HepG2 (cell line): ENCODE data around the gene KRTAP2-3. TPM values are rescaled to one million over a fixed set of nuclear protein-coding genes. Genes with fewer than 3 reads are reported as not detected.
"Not testable (repeated sequence)": the region's sequence is repeated elsewhere in the genome, so short reads cannot be mapped to it uniquely, and the experiment has no call there.

ENCODE experiments used
- ATAC-seq: fragments of 200-7000 bp; cut with Tn5 transposase; 3 replicates; pipeline ENCODE4 v1.9.1; 2020; ENCODE audit warnings: mild to moderate bottlenecking, moderate library complexity
- BruUV-seq: library from RNA; stranded (reverse); fragments of 400-500 nt; replicated peaks from 2 replicates; lab custom pipeline; 2021; lab: Mats Ljungman, UMichigan
- CTCF ChIA-PET: fragments of 300-600 bp; formaldehyde crosslinking; extraction: SDS; loops from one replicate; lab custom pipeline; 2021; ENCODE audit warnings: low total read pairs, inconsistent platforms, low intra/inter-chr PET ratio; lab: Yijun Ruan, JAX
- POLR2A ChIA-PET: fragments of 350-600 bp; sonication (Branson Sonifier 250); formaldehyde crosslinking; loops from one replicate; lab custom pipeline; 2020; ENCODE audit warnings: antibody characterized with exemption, inconsistent platforms; lab: Yijun Ruan, JAX
- DNase-seq: peaks from one replicate; pipeline ENCODE4 v3.0.0-alpha.2; 2015; ENCODE audit warnings: low spot score
- FAIRE-seq: peaks from 3 replicates; lab custom pipeline; 2011; peaks lifted over from hg19 to GRCh38; lab: Jason Lieb, UNC
- H2AFZ ChIP-seq: one replicate; pipeline ENCODE4 v1.6.1; 2011; ENCODE audit warnings: low read length, inconsistent platforms
- H3K27ac ChIP-seq: fragments of 300-600 bp; 3 replicates; pipeline ENCODE4 v1.8.0; 2011; ENCODE audit warnings: mixed run types, mild to moderate bottlenecking, mixed read lengths, low read length, inconsistent platforms; ENCODE audit not compliant: insufficient read depth; ENCODE audit errors: extremely low read length
- H3K27me3 ChIP-seq, 2 experiments: fragments of 200-600 bp in 1 of 2; 2 replicates in 1 of 2; 3 replicates in 1 of 2; pipeline versions ENCODE4 v1.6.0 to v1.8.0; 2011; ENCODE audit warnings: low read length in 2 of 2, mild to moderate bottlenecking in 2 of 2, moderate library complexity in 2 of 2, inconsistent platforms in 1 of 2; ENCODE audit not compliant: insufficient read depth in 2 of 2, control insufficient read depth in 1 of 2
- H3K36me3 ChIP-seq, 2 experiments: fragments of 200-600 bp in 1 of 2; replicated peaks in 1 of 2; 2 replicates in 1 of 2; 3 replicates in 1 of 2; pipeline versions ENCODE4 v1.5.1 to v1.8.0; 2011; ENCODE audit warnings: low read length in 2 of 2, inconsistent platforms in 1 of 2; ENCODE audit not compliant: insufficient read depth in 2 of 2, control insufficient read depth in 1 of 2
- H3K4me1 ChIP-seq: 2 replicates; pipeline ENCODE4 v1.5.1; 2012; ENCODE audit warnings: low read length, inconsistent platforms; ENCODE audit not compliant: insufficient read depth
- H3K4me2 ChIP-seq: 2 replicates; pipeline ENCODE4 v1.6.0; 2011; ENCODE audit warnings: low read depth, low read length, inconsistent platforms
- H3K4me3 ChIP-seq, 3 experiments: fragments of 200-600 bp in 1 of 3; sonication (generic), shearing (Covaris generic) in 1 of 3; replicated peaks in 1 of 3; 2 replicates each; pipeline ENCODE4 v1.5.1; 2011 to 2016; ENCODE audit warnings: low read length in 3 of 3, inconsistent platforms in 2 of 3, low read depth in 2 of 3, mild to moderate bottlenecking in 2 of 3, control low read depth in 1 of 3, mixed read lengths in 1 of 3; ENCODE audit not compliant: insufficient read depth in 1 of 3
- H3K79me2 ChIP-seq: one replicate; pipeline ENCODE4 v1.6.1; 2011; ENCODE audit warnings: low read length, inconsistent platforms; ENCODE audit not compliant: insufficient read depth
- H3K9ac ChIP-seq: 2 replicates; pipeline ENCODE4 v1.6.0; 2011; ENCODE audit warnings: mild to moderate bottlenecking, low read depth, low read length, inconsistent platforms; ENCODE audit not compliant: insufficient read depth
- H3K9me3 ChIP-seq: 2 replicates; pipeline ENCODE4 v1.5.1; 2012; ENCODE audit warnings: mild to moderate bottlenecking, low read length
- H4K20me1 ChIP-seq: 2 replicates; pipeline ENCODE4 v1.6.0; 2011; ENCODE audit warnings: inconsistent platforms, mild to moderate bottlenecking, low read length, moderate library complexity; ENCODE audit not compliant: insufficient read depth
- CEBPB ChIP-seq: IDR thresholded peaks from 2 replicates; pipeline ENCODE4 v1.6.1; 2011; ENCODE audit warnings: low read depth, low read length, improper control_type of control experiment, borderline replicate concordance
- CSRNP1 ChIP-seq: sonication (generic); formaldehyde crosslinking; IDR thresholded peaks from 2 replicates; pipeline ENCODE4 v1.8.1; 2023; ENCODE audit warnings: mild to moderate bottlenecking, missing genetic modification reagents
- FOSL1 ChIP-seq: sonication (generic); formaldehyde crosslinking; IDR thresholded peaks from 2 replicates; pipeline ENCODE4 v1.9.0; 2021; ENCODE audit warnings: missing genetic modification reagents, borderline replicate concordance
- FUBP1 ChIP-seq: sonication (generic); formaldehyde crosslinking; IDR thresholded peaks from 2 replicates; pipeline ENCODE4 v1.5.1; 2020; ENCODE audit warnings: missing genetic modification reagents, mild to moderate bottlenecking, borderline replicate concordance
- MTA3 ChIP-seq: sonication (generic); formaldehyde crosslinking; IDR thresholded peaks from 2 replicates; pipeline ENCODE4 v1.4.0; 2020; ENCODE audit warnings: missing genetic modification reagents
- SMAD3 ChIP-seq: sonication (generic); formaldehyde crosslinking; IDR thresholded peaks from 2 replicates; pipeline ENCODE4 v1.4.0; 2020; ENCODE audit warnings: missing genetic modification reagents
- ZNF224 ChIP-seq: sonication (generic); formaldehyde crosslinking; IDR thresholded peaks from 2 replicates; pipeline ENCODE4 v1.5.0; 2020; ENCODE audit warnings: mild to moderate bottlenecking, missing genetic modification reagents
- WGBS: methylation state at CpG from one replicate; pipeline ENCODE4 v1.1.6; 2017; ENCODE audit warnings: low lambda C conversion rate; 5-methylcytosine and 5-hydroxymethylcytosine counted together
- in situ Hi-C: cut with HindIII; loops from 2 replicates; pipeline ENCODE4 v1.10.0; 2017; ENCODE audit warnings: low pct_unique_long_range_greater_than_20kb; ENCODE audit not compliant: extremely low pct_ligation_motif_present
- intact Hi-C: fragments of 100-400 bp; cut with micrococcal nuclease; formaldehyde crosslinking; loops from one replicate; pipeline ENCODE4 v1.10.0; 2022; ENCODE audit not compliant: unreplicated experiment
- polyA plus RNA-seq, 8 experiments: library from polyadenylated mRNA; depleted of rRNA in 3 of 8; stranded (reverse) in 7 of 8; unstranded in 1 of 8; fragments of >200 nt; fragmentation: Illumina TruSeq in 4 of 8; extraction: Trizol in 4 of 8; gene quantifications; 2 replicates each; pipeline versions ENCODE4 v1.2.1 to v1.2.3, GENCODE V29; 2011 to 2016; ENCODE audit warnings: low read depth in 4 of 8, missing spikeins in 1 of 8, mixed read lengths in 1 of 8; ENCODE audit not compliant: insufficient read depth in 1 of 8
- total RNA-seq, 5 experiments: library from RNA; depleted of rRNA; stranded (reverse); fragments of >200 nt; fragmentation: Illumina TruSeq; extraction: Trizol; gene quantifications; 2 replicates each; pipeline ENCODE4 v1.2.3, GENCODE V29; 2016; ENCODE audit warnings: low read depth in 1 of 5

The KRTAP2-3 gene
- total and polyA plus RNA-seq, 2 of the 13 experiments (the other 11 are each of a cell fraction or from before 2014, with no cell fraction given): 0.25 TPM; not detected in 1

DNA sequence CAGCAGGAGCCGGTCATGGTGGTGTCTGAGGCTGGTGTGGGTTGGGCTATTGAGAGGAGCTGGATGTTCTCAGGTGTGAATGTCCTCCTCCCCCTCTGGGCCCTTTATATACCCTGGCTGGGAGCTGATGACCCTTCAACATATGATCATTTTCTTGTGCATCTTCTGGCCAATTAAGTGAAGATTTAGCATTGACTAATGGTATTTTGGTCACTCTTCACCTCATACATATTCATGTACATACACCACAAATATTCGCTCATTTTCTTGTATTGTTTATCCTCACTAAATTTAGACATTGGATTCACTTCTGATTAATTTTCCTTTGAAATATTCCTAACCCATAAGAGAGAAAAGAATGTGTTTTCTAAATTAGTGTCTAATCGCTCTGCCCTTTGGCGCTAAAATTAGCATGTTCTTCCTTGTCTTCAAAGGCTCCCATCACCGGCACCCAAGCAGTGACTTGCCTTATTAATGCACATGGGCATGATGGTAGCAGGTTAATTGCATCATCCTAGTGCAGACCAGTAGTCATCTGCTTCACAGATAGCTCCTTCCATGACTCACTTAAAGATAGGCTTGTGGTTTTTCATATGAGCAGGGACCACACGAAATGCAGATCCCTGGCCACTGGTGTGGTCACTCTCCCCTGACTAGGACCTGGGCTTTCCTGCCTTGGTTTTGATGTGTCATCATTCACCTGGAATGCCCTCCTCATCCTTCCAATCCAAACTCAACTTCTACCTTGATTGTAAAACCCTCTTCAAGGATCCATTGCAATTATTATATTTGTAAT is 6.1 kb upstream of the KRTAP2-3 start, which contains the start of gene KRTAP2-4 (continued):
- TF ChIP-seq SMAD3 (no peak), CEBPB (peak; percentile 60), ZNF224 (CRISPR knock-in tag) (no peak), FUBP1 (no peak), FOSL1 (CRISPR knock-in tag) (no peak), CSRNP1 (no peak), MTA3 (CRISPR knock-in tag) (no peak)

DNA sequence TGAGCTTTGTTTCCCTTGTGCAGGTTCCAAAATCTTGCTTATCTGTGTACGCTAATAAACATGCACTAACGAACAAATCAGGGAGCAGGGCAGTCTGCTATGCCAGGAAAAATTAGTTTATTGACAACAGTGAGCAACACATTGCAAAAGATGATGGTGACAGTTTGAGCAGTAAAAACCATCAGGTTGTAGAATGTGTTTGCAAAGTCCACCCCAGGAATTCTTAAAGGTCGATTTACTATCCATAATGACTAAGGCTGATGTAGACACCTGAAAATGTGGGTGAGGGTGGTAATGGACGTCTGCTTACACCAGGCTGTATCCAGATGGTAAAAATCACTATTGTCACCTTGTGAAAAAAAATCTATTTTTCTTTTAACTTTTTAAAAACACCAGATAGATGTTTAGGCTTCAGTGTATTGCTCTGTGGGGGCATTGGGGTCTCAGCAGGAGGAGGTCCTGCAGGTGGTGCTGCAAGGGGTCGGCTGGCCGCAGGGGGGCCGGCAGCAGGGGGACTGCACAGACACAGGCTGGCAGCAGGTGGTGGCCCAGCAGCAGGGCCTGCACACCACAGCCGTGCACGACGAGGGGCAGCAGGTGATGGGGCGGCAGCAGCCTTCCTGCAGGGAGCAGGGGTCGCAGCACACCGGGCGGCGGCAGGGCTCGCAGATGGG is 5.2 kb upstream of the KRTAP2-3 start:
- CTCF ChIA-PET, BruUV-seq, H2AFZ ChIP-seq, intact Hi-C loops, H3K9me3 ChIP-seq, H3K36me3 ChIP-seq, in situ Hi-C loops, H3K79me2 ChIP-seq, H3K9ac ChIP-seq, H3K27ac ChIP-seq, DNase-seq, H3K4me2 ChIP-seq, H3K27me3 ChIP-seq, H3K4me3 ChIP-seq, POLR2A ChIA-PET, H4K20me1 ChIP-seq, FAIRE-seq: not testable (repeated sequence)
- peaks cover 32% of the 10 kb centered on the region for H3K4me1 ChIP-seq
- ATAC-seq: peak; percentile 27; the same call in 1 of the 3 replicates
- WGBS: 74% methylated on average over 7 of the region's 16 CpGs
